Testis (tissue), 3 donors: Measurements from ENCODE around the gene MAT2B. TPM values are rescaled to one million over a fixed set of nuclear protein-coding genes. Genes with fewer than 3 reads are reported as not detected.

Source experiments
- DNase-seq: peaks from one replicate; pipeline ENCODE4 v3.0.0-alpha.2; 2019
- H3K27ac ChIP-seq, 2 donors: fragments of 200-600 bp; sonication (generic); one replicate each; pipeline ENCODE4 v1.5.1; 2019
- H3K27me3 ChIP-seq: fragments of 200-600 bp; sonication (generic); one replicate; pipeline ENCODE4 v1.5.1; 2019
- H3K36me3 ChIP-seq: fragments of 200-600 bp; sonication (generic); one replicate; pipeline ENCODE4 v1.5.1; 2017; ENCODE audit warnings: low read depth; ENCODE audit errors: missing control alignments
- H3K4me1 ChIP-seq: fragments of 200-600 bp; sonication (generic); one replicate; pipeline ENCODE4 v1.5.1; 2019
- H3K4me3 ChIP-seq, 2 donors: fragments of 200-600 bp; sonication (generic); one replicate each; pipeline ENCODE4 v1.5.1; 2017 to 2019
- H3K9me3 ChIP-seq: fragments of 200-600 bp; sonication (generic); one replicate; pipeline ENCODE4 v1.5.1; 2017
- POLR2A ChIP-seq: fragments of 450-650 bp; IDR thresholded peaks from one replicate; pipeline ENCODE4 v1.6.1; 2017; ENCODE audit warnings: antibody characterized with exemption, mild to moderate bottlenecking, moderate library complexity
- WGBS, 2 donors: methylation state at CpG; one replicate each; pipeline ENCODE4 v1.1.5; 2018; 5-methylcytosine and 5-hydroxymethylcytosine counted together
- intact Hi-C: fragments of 100-400 bp; cut with DNase I; formaldehyde crosslinking; loops from one replicate; pipeline ENCODE4 v1.15.1; 2023; ENCODE audit warnings: low total_unique reads
- polyA plus RNA-seq: library from polyadenylated mRNA; stranded (reverse); fragments of 350-450 nt; fragmentation: Illumina TruSeq; extraction: RNeasy Lipid Tissue Mini Kit (QIAGEN cat#74804); gene quantifications from one replicate; pipeline ENCODE4 v1.2.3, GENCODE V29; 2014; ENCODE audit warnings: low read depth, low replicate concordance; ENCODE audit not compliant: insufficient read depth
- total RNA-seq, 2 donors: library from RNA; depleted of rRNA; stranded (reverse); fragments of >200 nt; gene quantifications; one replicate each; pipeline ENCODE4 v1.2.3, GENCODE V29; 2016
- TF ChIP-seq, protein P1 (sequence below), 3 experiments: fragments of 450-650 bp in 2 of 3; fragments of 200-600 bp in 1 of 3; sonication (generic) in 1 of 3; IDR thresholded peaks; one replicate each; pipeline ENCODE4 v1.5.1; 2016 to 2019; ENCODE audit warnings: antibody characterized with exemption in 3 of 3, mild to moderate bottlenecking in 2 of 3, moderate library complexity in 1 of 3

Gene MAT2B
- total and polyA plus RNA-seq, 3 donors from 2014 or later: 43.8 to 54.8 (median 54.8) TPM

DNA sequence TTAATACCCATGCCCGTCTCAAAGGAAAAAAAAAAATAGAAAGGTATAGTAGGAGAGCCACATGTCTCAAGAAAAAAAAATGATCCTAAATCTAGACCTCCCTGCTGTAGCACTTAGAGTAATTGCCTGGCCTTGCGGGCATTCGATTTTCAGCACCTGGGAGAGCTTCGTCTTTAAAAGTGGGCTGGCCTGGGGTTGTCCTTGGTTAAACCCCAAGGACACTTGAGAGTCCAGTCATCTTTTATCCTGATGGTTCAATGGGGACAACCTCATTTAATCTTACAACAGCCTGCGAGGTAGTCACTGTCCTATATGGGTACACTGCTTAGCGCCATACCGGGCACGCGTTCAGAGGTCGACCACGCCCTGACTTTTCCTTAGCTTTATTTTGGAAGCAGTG is 60.1 kb downstream of the MAT2B start:
- no peak overlapping the region for H3K27ac ChIP-seq
- DNase-seq: no peak

DNA sequence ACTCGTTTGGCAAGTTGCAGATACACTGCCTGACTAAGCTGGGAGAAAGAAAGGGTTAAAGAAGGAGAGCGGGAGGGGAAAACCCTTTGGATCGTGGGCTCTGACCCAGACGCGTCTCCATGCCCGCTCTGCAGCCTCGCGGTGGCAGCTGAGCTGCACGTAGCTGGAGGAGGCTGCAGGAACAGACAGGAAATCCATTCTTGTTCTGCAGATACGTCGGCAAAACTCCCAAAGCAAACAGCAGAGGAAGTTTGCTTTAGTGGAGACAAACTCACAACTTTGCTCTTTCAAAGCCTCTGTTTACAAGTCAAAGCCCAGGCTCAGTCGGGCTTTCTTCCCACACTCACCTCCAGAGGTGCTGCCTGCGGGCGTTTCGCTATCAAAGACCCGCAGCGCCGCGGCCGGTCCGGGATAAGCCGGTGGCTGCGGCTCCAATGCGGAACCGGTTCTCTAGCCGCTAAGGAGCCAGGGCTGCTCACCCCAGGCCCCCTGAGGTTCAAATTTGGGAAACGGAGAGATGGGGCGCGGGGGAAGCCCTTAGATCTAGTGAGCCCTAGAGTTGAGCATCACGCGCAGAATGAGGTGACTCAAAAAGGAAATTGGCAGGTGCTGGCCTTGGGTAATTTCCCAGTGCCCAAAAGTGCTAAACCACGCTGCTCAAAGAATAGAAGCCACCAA is 60.7 kb downstream of the MAT2B start:
- WGBS, 2 donors: 2 to 5% methylated on average over 31 to 32 of the region's 32 CpGs
- no peak overlapping the region for H3K27ac ChIP-seq
- DNase-seq: peak; percentile 40

More for the DNA sequence above, 60.1 kb downstream of the MAT2B start:
- H3K4me3 ChIP-seq: peak overlapping the region; percentile 12 to 21
- TF ChIP-seq, protein P1, sequence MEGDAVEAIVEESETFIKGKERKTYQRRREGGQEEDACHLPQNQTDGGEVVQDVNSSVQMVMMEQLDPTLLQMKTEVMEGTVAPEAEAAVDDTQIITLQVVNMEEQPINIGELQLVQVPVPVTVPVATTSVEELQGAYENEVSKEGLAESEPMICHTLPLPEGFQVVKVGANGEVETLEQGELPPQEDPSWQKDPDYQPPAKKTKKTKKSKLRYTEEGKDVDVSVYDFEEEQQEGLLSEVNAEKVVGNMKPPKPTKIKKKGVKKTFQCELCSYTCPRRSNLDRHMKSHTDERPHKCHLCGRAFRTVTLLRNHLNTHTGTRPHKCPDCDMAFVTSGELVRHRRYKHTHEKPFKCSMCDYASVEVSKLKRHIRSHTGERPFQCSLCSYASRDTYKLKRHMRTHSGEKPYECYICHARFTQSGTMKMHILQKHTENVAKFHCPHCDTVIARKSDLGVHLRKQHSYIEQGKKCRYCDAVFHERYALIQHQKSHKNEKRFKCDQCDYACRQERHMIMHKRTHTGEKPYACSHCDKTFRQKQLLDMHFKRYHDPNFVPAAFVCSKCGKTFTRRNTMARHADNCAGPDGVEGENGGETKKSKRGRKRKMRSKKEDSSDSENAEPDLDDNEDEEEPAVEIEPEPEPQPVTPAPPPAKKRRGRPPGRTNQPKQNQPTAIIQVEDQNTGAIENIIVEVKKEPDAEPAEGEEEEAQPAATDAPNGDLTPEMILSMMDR (IDR thresholded peaks at IDR 0.05): no peak
- TF ChIP-seq POLR2A: no peak
- no peaks in the 10 kb centered on the region for H3K9me3 ChIP-seq
- intact Hi-C loops: no loop called here
- no peaks in the 10 kb centered on the region for H3K27me3 ChIP-seq
- H3K36me3 ChIP-seq: no peaks in the 10 kb centered on the region
- no peaks in the 10 kb centered on the region for H3K4me1 ChIP-seq
- 2 to 5% methylated on average over 11 of the region's 11 CpGs for WGBS, 2 donors

DNA sequence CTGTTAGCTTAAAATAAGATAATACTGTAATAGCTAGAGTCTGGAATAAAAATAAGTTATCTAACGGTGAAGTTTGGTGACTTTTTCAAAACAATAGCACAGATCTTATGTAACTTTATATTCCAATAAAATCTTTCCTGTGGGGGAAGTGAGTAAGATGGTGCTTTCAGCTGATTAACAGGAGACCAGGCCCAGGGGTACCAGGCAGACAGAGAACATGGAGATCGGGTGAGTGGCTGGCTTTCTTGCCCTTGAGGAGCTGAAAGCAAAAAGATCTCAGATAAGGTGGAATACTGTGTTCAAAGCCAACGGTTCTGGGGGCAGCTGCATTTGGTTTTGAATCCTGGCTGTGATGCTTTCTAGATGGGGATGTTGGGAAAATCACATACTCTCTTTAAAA is 61.3 kb downstream of the MAT2B start:
- TF ChIP-seq, protein P1 (IDR thresholded peaks at IDR 0.05): no peak
- TF ChIP-seq POLR2A: no peak
- intact Hi-C loops: no loop called here
- H3K9me3 ChIP-seq: no peaks in the 10 kb centered on the region
- no peak for DNase-seq
- H3K4me3 ChIP-seq: no peak overlapping the region
- no peak overlapping the region for H3K27ac ChIP-seq
- no peaks in the 10 kb centered on the region for H3K4me1 ChIP-seq
- H3K27me3 ChIP-seq: no peaks in the 10 kb centered on the region
- 7 to 12% methylated on average over 3 of the region's 3 CpGs for WGBS, 2 donors
- H3K36me3 ChIP-seq: no peaks in the 10 kb centered on the region

More for the DNA sequence above, 60.7 kb downstream of the MAT2B start:
- Histone ChIP-seq H3K4me3 (peak overlapping the region; percentile 12 to 21), H3K9me3 (no peaks in the 10 kb centered on the region), H3K36me3 (no peaks in the 10 kb centered on the region), H3K4me1 (no peaks in the 10 kb centered on the region), H3K27me3 (no peaks in the 10 kb centered on the region)
- intact Hi-C loops: no loop called here
- no peak for TF ChIP-seq POLR2A
- TF ChIP-seq, protein P1 (IDR thresholded peaks at IDR 0.05): no peak

DNA sequence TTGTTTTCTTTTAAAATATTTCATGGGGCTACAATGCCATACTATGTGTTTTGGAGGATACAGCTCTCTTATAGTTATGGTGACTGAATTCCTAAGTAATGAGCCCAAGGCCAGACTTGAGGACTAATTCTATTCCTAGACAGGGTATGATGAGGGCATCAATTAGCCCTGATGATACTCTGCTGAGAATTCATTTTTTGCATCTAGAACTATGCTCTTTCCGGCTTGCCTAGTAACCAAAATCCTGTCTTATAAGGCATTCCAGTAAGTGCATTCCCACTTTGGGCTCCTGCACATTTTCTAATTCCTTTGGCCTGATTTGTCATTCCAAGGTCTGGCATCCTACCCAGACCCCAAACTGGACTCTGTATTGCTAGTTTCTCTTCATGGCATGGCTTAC is 62.4 kb downstream of the MAT2B start:
- WGBS, 2 donors: 78 to 92% methylated on average over 1 of the region's 1 CpG
- Histone ChIP-seq H3K27ac (no peak overlapping the region), H3K27me3 (no peaks in the 10 kb centered on the region), H3K4me3 (no peak overlapping the region), H3K36me3 (no peaks in the 10 kb centered on the region), H3K4me1 (no peaks in the 10 kb centered on the region), H3K9me3 (no peaks in the 10 kb centered on the region)
- intact Hi-C loops: no loop called here
- TF ChIP-seq POLR2A: no peak
- TF ChIP-seq, protein P1 (IDR thresholded peaks at IDR 0.05): no peak
- DNase-seq: no peak

Other genes starting within 250 kb of the MAT2B start
- 10 to 100 TPM; 60.5 to 72.2 TPM for gene CCNG1, start 68.0 kb upstream of the MAT2B start, total RNA-seq
- gene CCNG1, start 68.0 kb upstream of the MAT2B start, polyA plus RNA-seq: 34.5 TPM
- gene NUDCD2, start 45.5 kb upstream of the MAT2B start, total RNA-seq: 10 to 100 TPM; 11.4 to 12.9 TPM
- 25.7 TPM for gene NUDCD2, start 45.5 kb upstream of the MAT2B start, polyA plus RNA-seq
- 10 to 100 TPM; 11.5 to 20.9 TPM for gene HMMR, start 45.0 kb upstream of the MAT2B start, total RNA-seq
- 14.5 TPM for gene HMMR, start 45.0 kb upstream of the MAT2B start, polyA plus RNA-seq